ENCODE measurements around the gene MT1A.

DNA sequence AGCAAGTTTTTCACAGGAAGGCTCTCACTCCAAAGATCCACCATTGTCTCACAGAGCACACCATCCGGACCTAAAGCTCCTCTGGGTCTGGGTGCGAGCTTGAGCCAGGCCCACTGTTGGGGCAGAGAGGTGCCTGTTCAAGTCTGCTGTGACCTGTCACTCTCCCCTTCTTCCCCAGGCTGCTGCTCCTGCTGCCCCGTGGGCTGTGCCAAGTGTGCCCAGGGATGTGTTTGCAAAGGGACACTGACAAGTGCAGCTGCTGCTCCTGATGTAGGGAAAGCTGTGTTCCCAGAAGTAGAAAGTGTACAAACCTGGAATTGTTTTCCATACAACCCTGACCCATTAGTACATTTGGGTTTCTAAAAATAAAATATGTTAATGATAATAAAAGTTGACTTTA is 39.0 kb downstream of the MT1A start:
- TF ChIP-seq POLR2A (IDR thresholded peaks at IDR 0.05): no peak
- TF ChIP-seq, protein P1, sequence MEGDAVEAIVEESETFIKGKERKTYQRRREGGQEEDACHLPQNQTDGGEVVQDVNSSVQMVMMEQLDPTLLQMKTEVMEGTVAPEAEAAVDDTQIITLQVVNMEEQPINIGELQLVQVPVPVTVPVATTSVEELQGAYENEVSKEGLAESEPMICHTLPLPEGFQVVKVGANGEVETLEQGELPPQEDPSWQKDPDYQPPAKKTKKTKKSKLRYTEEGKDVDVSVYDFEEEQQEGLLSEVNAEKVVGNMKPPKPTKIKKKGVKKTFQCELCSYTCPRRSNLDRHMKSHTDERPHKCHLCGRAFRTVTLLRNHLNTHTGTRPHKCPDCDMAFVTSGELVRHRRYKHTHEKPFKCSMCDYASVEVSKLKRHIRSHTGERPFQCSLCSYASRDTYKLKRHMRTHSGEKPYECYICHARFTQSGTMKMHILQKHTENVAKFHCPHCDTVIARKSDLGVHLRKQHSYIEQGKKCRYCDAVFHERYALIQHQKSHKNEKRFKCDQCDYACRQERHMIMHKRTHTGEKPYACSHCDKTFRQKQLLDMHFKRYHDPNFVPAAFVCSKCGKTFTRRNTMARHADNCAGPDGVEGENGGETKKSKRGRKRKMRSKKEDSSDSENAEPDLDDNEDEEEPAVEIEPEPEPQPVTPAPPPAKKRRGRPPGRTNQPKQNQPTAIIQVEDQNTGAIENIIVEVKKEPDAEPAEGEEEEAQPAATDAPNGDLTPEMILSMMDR (IDR thresholded peaks at IDR 0.05): no peak
- no peak for TF ChIP-seq EP300 (IDR thresholded peaks at IDR 0.05)

All from tibial nerve (tissue), 4 donors.